Aorta (tissue), 4 donors: ENCODE measurements around the gene SEPHS2. TPM values are rescaled to one million over a fixed set of nuclear protein-coding genes. Genes with fewer than 3 reads are reported as not detected.

Experiments used
- polyA plus RNA-seq, 2 donors: library from polyadenylated mRNA; stranded (reverse); fragments of 200-250 nt; gene quantifications; one replicate each; pipeline ENCODE4 v1.2.3, GENCODE V29; 2013
- total RNA-seq, 2 donors: library from RNA; stranded (reverse); fragmentation: NEBNext Ultra II Directional; extraction: Animal tissue kit (Norgen Biotek cat#: 25700); gene quantifications; one replicate each; pipeline ENCODE4 v1.2.1, GENCODE V29; 2021
- donor health status: healthy with polysubstance abuse.
- donor health status: Bipolar disorder and iron deficiency.
- donor health status: DM: no; HTN: no; CAD: no.
- donor health status: DM: yes; HTN: yes; CAD: no.

SEPHS2 gene
- total and polyA plus RNA-seq, 4 donors: 25.1 to 52.3 (median 27.3) TPM

Other genes with a start within 250 kb of the SEPHS2 start
- 10 to 100 TPM in 1 of 2 donors, 1 to 10 TPM in 1; 6.6 to 29.7 TPM for gene SULT1A3, start 246.6 kb downstream of the SEPHS2 start, total RNA-seq
- gene SULT1A3, start 246.6 kb downstream of the SEPHS2 start, polyA plus RNA-seq: 10 to 100 TPM; 19.7 to 91.1 TPM
- gene NPIPB13, start 197.4 kb downstream of the SEPHS2 start, total RNA-seq: 10 to 100 TPM; 19.5 to 25.8 TPM
- 1 to 10 TPM in 1 of 2 donors, under 1 TPM in 1; 0.13 to 8.5 TPM for gene NPIPB13, start 197.4 kb downstream of the SEPHS2 start, polyA plus RNA-seq
- gene CD2BP2, start 90.6 kb downstream of the SEPHS2 start, total RNA-seq: 10 to 100 TPM; 42.6 to 51.3 TPM
- gene CD2BP2, start 90.6 kb downstream of the SEPHS2 start, polyA plus RNA-seq: 10 to 100 TPM; 23.4 to 51.1 TPM
- 10 to 100 TPM; 30.7 to 38.0 TPM for gene TBC1D10B, start 75.4 kb downstream of the SEPHS2 start, total RNA-seq
- 10 to 100 TPM; 10.3 to 22.2 TPM for gene TBC1D10B, start 75.4 kb downstream of the SEPHS2 start, polyA plus RNA-seq
- not detected for gene MYL11, start 71.1 kb downstream of the SEPHS2 start, total RNA-seq
- gene MYL11, start 71.1 kb downstream of the SEPHS2 start, polyA plus RNA-seq: under 1 TPM in 1 of 2 donors, not detected in 1; 0.26 TPM
- 1 to 10 TPM; 2.8 to 6.1 TPM for gene SEPTIN1, start 63.3 kb downstream of the SEPHS2 start, total RNA-seq
- 1 to 10 TPM; 1.0 to 2.6 TPM for gene SEPTIN1, start 63.3 kb downstream of the SEPHS2 start, polyA plus RNA-seq
- gene ZNF48, start 50.5 kb downstream of the SEPHS2 start, total RNA-seq: 1 to 10 TPM; 6.2 to 7.4 TPM
- gene ZNF48, start 50.5 kb downstream of the SEPHS2 start, polyA plus RNA-seq: 1 to 10 TPM; 3.4 to 4.9 TPM
- gene ZNF771, start 38.3 kb downstream of the SEPHS2 start, total RNA-seq: 1 to 10 TPM; 6.3 to 7.4 TPM
- 10 to 100 TPM; 11.4 to 20.5 TPM for gene ZNF771, start 38.3 kb downstream of the SEPHS2 start, polyA plus RNA-seq
- gene DCTPP1, start 15.8 kb downstream of the SEPHS2 start, total RNA-seq: 10 to 100 TPM; 18.2 to 19.7 TPM
- 10 to 100 TPM; 16.6 to 36.3 TPM for gene DCTPP1, start 15.8 kb downstream of the SEPHS2 start, polyA plus RNA-seq
- gene ITGAL, start 26.9 kb upstream of the SEPHS2 start, total RNA-seq: 10 to 100 TPM in 1 of 2 donors, 1 to 10 TPM in 1; 7.9 to 13.8 TPM
- 10 to 100 TPM in 1 of 2 donors, under 1 TPM in 1; 0.77 to 14.3 TPM for gene ITGAL, start 26.9 kb upstream of the SEPHS2 start, polyA plus RNA-seq
- 10 to 100 TPM; 22.3 to 22.8 TPM for gene ZNF768, start 80.7 kb upstream of the SEPHS2 start, total RNA-seq
- gene ZNF768, start 80.7 kb upstream of the SEPHS2 start, polyA plus RNA-seq: 10 to 100 TPM; 29.9 to 40.2 TPM
- 1 to 10 TPM; 9.1 to 9.5 TPM for gene ZNF747, start 89.0 kb upstream of the SEPHS2 start, total RNA-seq
- gene ZNF747, start 89.0 kb upstream of the SEPHS2 start, polyA plus RNA-seq: 1 to 10 TPM; 5.1 to 8.3 TPM
- 1 to 10 TPM; 6.4 to 8.5 TPM for gene ZNF764, start 112.5 kb upstream of the SEPHS2 start, total RNA-seq
- 1 to 10 TPM; 1.9 to 4.6 TPM for gene ZNF764, start 112.5 kb upstream of the SEPHS2 start, polyA plus RNA-seq
- gene ZNF688, start 125.8 kb upstream of the SEPHS2 start, total RNA-seq: 10 to 100 TPM in 1 of 2 donors, 1 to 10 TPM in 1; 9.0 to 12.9 TPM
- 10 to 100 TPM; 17.4 to 20.2 TPM for gene ZNF688, start 125.8 kb upstream of the SEPHS2 start, polyA plus RNA-seq
- 10 to 100 TPM in 1 of 2 donors, 1 to 10 TPM in 1; 8.5 to 21.8 TPM for gene ZNF785, start 139.8 kb upstream of the SEPHS2 start, total RNA-seq
- gene ZNF785, start 139.8 kb upstream of the SEPHS2 start, polyA plus RNA-seq: 1 to 10 TPM; 3.1 to 8.6 TPM
- 1 to 10 TPM; 5.7 to 7.1 TPM for gene ZNF689, start 164.5 kb upstream of the SEPHS2 start, total RNA-seq
- gene ZNF689, start 164.5 kb upstream of the SEPHS2 start, polyA plus RNA-seq: 1 to 10 TPM; 2.9 to 3.3 TPM
- 10 to 100 TPM; 50.5 to 53.4 TPM for gene PRR14, start 205.1 kb upstream of the SEPHS2 start, total RNA-seq
- gene PRR14, start 205.1 kb upstream of the SEPHS2 start, polyA plus RNA-seq: 100 to 1,000 TPM in 1 of 2 donors, 10 to 100 TPM in 1; 28.2 to 217 TPM
- gene FBRS, start 212.6 kb upstream of the SEPHS2 start, total RNA-seq: 10 to 100 TPM; 52.7 to 56.0 TPM
- gene FBRS, start 212.6 kb upstream of the SEPHS2 start, polyA plus RNA-seq: 10 to 100 TPM; 15.3 to 47.2 TPM